Osteoblast (primary cell): ENCODE data around the gene VAV3. TPM values are rescaled to one million over a fixed set of nuclear protein-coding genes. Genes with fewer than 3 reads are reported as not detected.
A peak's percentile ranks its signal among the peaks of the same experiment; 100 is the strongest.

Source experiments
- DNase-seq: peaks from one replicate; pipeline ENCODE4 v3.0.0; 2011; ENCODE audit warnings: low spot score, mixed read lengths; ENCODE audit not compliant: insufficient read length; ENCODE audit errors: missing footprints
- H2AFZ ChIP-seq: 2 replicates; pipeline ENCODE4 v1.6.0; 2011; ENCODE audit warnings: mild to moderate bottlenecking, low read length
- H3K27ac ChIP-seq: 2 replicates; pipeline ENCODE4 v1.5.1; 2011; ENCODE audit warnings: mild to moderate bottlenecking, low read depth, low read length, moderate library complexity
- H3K27me3 ChIP-seq: 2 replicates; pipeline ENCODE4 v1.6.0; 2012; ENCODE audit warnings: mild to moderate bottlenecking, control low read depth, inconsistent platforms, low read length, moderate library complexity; ENCODE audit not compliant: insufficient read depth
- H3K36me3 ChIP-seq: 2 replicates; pipeline ENCODE4 v1.5.1; 2011; ENCODE audit warnings: mild to moderate bottlenecking, low read length, control low read depth, moderate library complexity; ENCODE audit not compliant: insufficient read depth
- H3K4me1 ChIP-seq: 2 replicates; pipeline ENCODE4 v1.5.1; 2011; ENCODE audit warnings: mild to moderate bottlenecking, low read length, control low read depth, moderate library complexity; ENCODE audit not compliant: insufficient read depth
- H3K4me2 ChIP-seq: 2 replicates; pipeline ENCODE4 v1.6.0; 2011; ENCODE audit warnings: mild to moderate bottlenecking, low read length; ENCODE audit not compliant: insufficient read depth
- H3K4me3 ChIP-seq: fragments of 200-600 bp; sonication (generic); 3 replicates; pipeline ENCODE4 v1.5.1; 2012; ENCODE audit warnings: mild to moderate bottlenecking, low read length, inconsistent platforms; ENCODE audit not compliant: insufficient read depth
- H3K79me2 ChIP-seq: 2 replicates; pipeline ENCODE4 v1.6.0; 2012; ENCODE audit warnings: mild to moderate bottlenecking, low read length, control low read depth, inconsistent platforms; ENCODE audit not compliant: insufficient read depth
- H3K9me3 ChIP-seq: 2 replicates; pipeline ENCODE4 v1.5.1; 2011; ENCODE audit warnings: low read depth, low read length, control low read depth
- H4K20me1 ChIP-seq: 2 replicates; pipeline ENCODE4 v1.6.0; 2012; ENCODE audit warnings: mild to moderate bottlenecking, low read length, control low read depth; ENCODE audit not compliant: insufficient read depth
- total RNA-seq: library from RNA; depleted of rRNA; stranded (reverse); fragments of >200 nt; gene quantifications from 2 replicates; pipeline ENCODE4 v1.2.3, GENCODE V29; 2012
- TF ChIP-seq, protein P1 (sequence below): IDR thresholded peaks from 2 replicates; pipeline ENCODE4 v1.5.1; 2011; ENCODE audit warnings: mild to moderate bottlenecking, low read depth, low read length, moderate library complexity; ENCODE audit errors: extremely low read depth

Gene VAV3
- total RNA-seq, 1 donor, result 0.72 TPM

DNA sequence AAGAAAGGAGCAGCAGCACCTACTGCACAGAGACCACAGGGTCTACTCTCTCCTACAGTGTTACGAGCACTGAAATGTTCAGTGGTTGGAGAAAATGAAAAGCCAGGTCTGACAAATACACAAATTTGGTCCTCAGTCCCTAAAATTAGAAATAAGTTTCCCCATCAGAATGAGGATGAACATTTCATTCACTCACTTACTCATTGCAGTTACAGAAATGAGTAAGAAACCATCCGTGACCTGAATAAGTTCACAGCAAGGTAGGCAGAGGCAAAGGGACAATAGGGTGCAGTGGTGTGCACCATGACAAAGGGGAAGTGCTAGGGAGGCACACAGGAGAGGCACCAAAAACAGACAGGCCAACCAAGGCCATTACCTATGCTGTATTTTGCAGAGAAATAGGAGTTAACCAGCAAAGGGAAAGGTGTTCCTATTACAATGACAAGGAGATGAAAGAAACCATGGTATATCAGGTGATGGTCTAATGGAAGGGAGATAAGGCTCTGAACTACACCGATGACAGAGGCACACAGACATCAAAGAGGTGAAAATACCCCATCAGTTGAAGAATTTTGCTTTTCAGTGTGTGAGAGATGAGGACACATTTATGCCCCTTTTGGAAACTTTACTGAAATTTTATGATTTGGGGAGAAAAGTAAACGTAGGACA, 29.4 kb downstream of the VAV3 start:
- H3K27ac ChIP-seq, result no peak overlapping the region
- H3K36me3 ChIP-seq, result no peaks in the 10 kb centered on the region
- no peak for DNase-seq
- H3K79me2 ChIP-seq, result no peaks in the 10 kb centered on the region
- TF ChIP-seq, protein P1, sequence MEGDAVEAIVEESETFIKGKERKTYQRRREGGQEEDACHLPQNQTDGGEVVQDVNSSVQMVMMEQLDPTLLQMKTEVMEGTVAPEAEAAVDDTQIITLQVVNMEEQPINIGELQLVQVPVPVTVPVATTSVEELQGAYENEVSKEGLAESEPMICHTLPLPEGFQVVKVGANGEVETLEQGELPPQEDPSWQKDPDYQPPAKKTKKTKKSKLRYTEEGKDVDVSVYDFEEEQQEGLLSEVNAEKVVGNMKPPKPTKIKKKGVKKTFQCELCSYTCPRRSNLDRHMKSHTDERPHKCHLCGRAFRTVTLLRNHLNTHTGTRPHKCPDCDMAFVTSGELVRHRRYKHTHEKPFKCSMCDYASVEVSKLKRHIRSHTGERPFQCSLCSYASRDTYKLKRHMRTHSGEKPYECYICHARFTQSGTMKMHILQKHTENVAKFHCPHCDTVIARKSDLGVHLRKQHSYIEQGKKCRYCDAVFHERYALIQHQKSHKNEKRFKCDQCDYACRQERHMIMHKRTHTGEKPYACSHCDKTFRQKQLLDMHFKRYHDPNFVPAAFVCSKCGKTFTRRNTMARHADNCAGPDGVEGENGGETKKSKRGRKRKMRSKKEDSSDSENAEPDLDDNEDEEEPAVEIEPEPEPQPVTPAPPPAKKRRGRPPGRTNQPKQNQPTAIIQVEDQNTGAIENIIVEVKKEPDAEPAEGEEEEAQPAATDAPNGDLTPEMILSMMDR, result no peak
- no peak overlapping the region for H3K4me2 ChIP-seq
- no peaks in the 10 kb centered on the region for H3K9me3 ChIP-seq
- no peaks in the 10 kb centered on the region for H4K20me1 ChIP-seq
- no peaks in the 10 kb centered on the region for H3K27me3 ChIP-seq
- no peak overlapping the region for H3K4me3 ChIP-seq
- peaks cover 29% of the 10 kb centered on the region for H3K4me1 ChIP-seq
- H2AFZ ChIP-seq, result no peak overlapping the region

GRCh38 chr1:107934578-107934977, 30.4 kb downstream of the VAV3 start:
- TF ChIP-seq, protein P1, result no peak
- Histone ChIP-seq H3K4me1 (peaks cover 29% of the 10 kb centered on the region), H3K9me3 (no peaks in the 10 kb centered on the region), H3K4me3 (no peak overlapping the region), H3K27me3 (no peaks in the 10 kb centered on the region), H3K4me2 (peak overlapping the region; percentile 40), H3K27ac (no peak overlapping the region), H2AFZ (no peak overlapping the region), H3K79me2 (no peaks in the 10 kb centered on the region), H3K36me3 (no peaks in the 10 kb centered on the region), H4K20me1 (no peaks in the 10 kb centered on the region)
- DNase-seq, result no peak

- Histone ChIP-seq H3K27ac (no peak overlapping the region), H3K4me3 (no peak overlapping the region), H3K4me1 (peaks cover 29% of the 10 kb centered on the region), H3K27me3 (no peaks in the 10 kb centered on the region), H3K36me3 (no peaks in the 10 kb centered on the region), H4K20me1 (no peaks in the 10 kb centered on the region), H3K79me2 (no peaks in the 10 kb centered on the region), H3K4me2 (no peak overlapping the region), H2AFZ (no peak overlapping the region), H3K9me3 (no peaks in the 10 kb centered on the region)
- TF ChIP-seq, protein P1, result no peak
- no peak for DNase-seq
Observed at GRCh38 chr1:107933736-107934135, 31.2 kb downstream of the VAV3 start.

GRCh38 chr1:107930292-107930691, 34.7 kb downstream of the VAV3 start:
- H3K4me1 ChIP-seq, result peaks cover 8% of the 10 kb centered on the region
- TF ChIP-seq, protein P1, result no peak
- H3K27me3 ChIP-seq, result no peaks in the 10 kb centered on the region
- no peak overlapping the region for H3K27ac ChIP-seq
- H3K79me2 ChIP-seq, result no peaks in the 10 kb centered on the region
- H3K4me2 ChIP-seq, result no peak overlapping the region
- no peak overlapping the region for H2AFZ ChIP-seq
- no peak for DNase-seq
- no peaks in the 10 kb centered on the region for H3K9me3 ChIP-seq
- no peaks in the 10 kb centered on the region for H4K20me1 ChIP-seq
- H3K36me3 ChIP-seq, result no peaks in the 10 kb centered on the region
- H3K4me3 ChIP-seq, result no peak overlapping the region
